ENCODE measurements around the gene LBH. TPM values are rescaled to one million over a fixed set of nuclear protein-coding genes. Genes with fewer than 3 reads are reported as not detected.

Gene LBH
- total RNA-seq, 1 donor = 21.1 TPM

- DNase-seq (ENCODE audit: low read depth) = no peak
- no peak overlapping the region for H3K4me3 ChIP-seq (ENCODE audit: low read depth, low read length)
- TF ChIP-seq CTCF (IDR thresholded peaks at IDR 0.05; ENCODE audit: insufficient read depth, low read length) = no peak
These were observed 6.1 kb downstream of the LBH start for GRCh38 chr2:30237239-30237965.

- DNase-seq (ENCODE audit: low read depth) = no peak
- TF ChIP-seq CTCF (IDR thresholded peaks at IDR 0.05; ENCODE audit: insufficient read depth, low read length) = no peak
- H3K4me3 ChIP-seq (ENCODE audit: low read depth, low read length) = no peak overlapping the region
These were observed 6.8 kb downstream of the LBH start for GRCh38 chr2:30237966-30238800.

GRCh38 chr2:30239308-30239985, 8.1 kb downstream of the LBH start:
- TF ChIP-seq CTCF (IDR thresholded peaks at IDR 0.05; ENCODE audit: insufficient read depth, low read length) = peak; percentile 95
- no peak overlapping the region for H3K4me3 ChIP-seq (ENCODE audit: low read depth, low read length)
- peak; percentile 88 for DNase-seq (ENCODE audit: low read depth)

GRCh38 chr2:30239986-30240752, 8.8 kb downstream of the LBH start:
- no peak for TF ChIP-seq CTCF (IDR thresholded peaks at IDR 0.05; ENCODE audit: insufficient read depth, low read length)
- H3K4me3 ChIP-seq (ENCODE audit: low read depth, low read length) = no peak overlapping the region
- DNase-seq (ENCODE audit: low read depth) = no peak

GRCh38 chr2:30243231-30243630, 11.9 kb downstream of the LBH start:
- TF ChIP-seq CTCF (IDR thresholded peaks at IDR 0.05; ENCODE audit: insufficient read depth, low read length) = no peak
- no peak overlapping the region for H3K4me3 ChIP-seq (ENCODE audit: low read depth, low read length)

GRCh38 chr2:30245364-30245763, 14.0 kb downstream of the LBH start:
- no peak overlapping the region for H3K4me3 ChIP-seq (ENCODE audit: low read depth, low read length)
- no peak for DNase-seq (ENCODE audit: low read depth)
- no peak for TF ChIP-seq CTCF (IDR thresholded peaks at IDR 0.05; ENCODE audit: insufficient read depth, low read length)

More at GRCh38 chr2:30243231-30243630, 11.9 kb downstream of the LBH start:
- peak; percentile 24 for DNase-seq (ENCODE audit: low read depth)
